Calu3 (cell line): Measurements from ENCODE around the gene KIF25. TPM values are rescaled to one million over a fixed set of nuclear protein-coding genes. Genes with fewer than 3 reads are reported as not detected.

Source experiments
- BruUV-seq: library from RNA; stranded (reverse); fragments of 400-500 nt; replicated peaks from 2 replicates; lab custom pipeline; 2021; lab: Mats Ljungman, UMichigan
- CTCF ChIA-PET: fragments of 300-600 bp; sonication (Branson Sonifier 250); formaldehyde crosslinking; loops from one replicate; lab custom pipeline; 2022; ENCODE audit warnings: antibody characterized with exemption; lab: Charles Lee
- DNase-seq: peaks from one replicate; pipeline ENCODE4 v3.0.0; 2022
- H3K27ac Mint-ChIP-seq: one replicate; pipeline ENCODE4 v1.8.0; 2022; ENCODE audit warnings: mixed read lengths; ENCODE audit not compliant: unreplicated experiment
- H3K27me3 Mint-ChIP-seq: one replicate; pipeline ENCODE4 v1.8.0; 2022; ENCODE audit warnings: mixed read lengths; ENCODE audit not compliant: unreplicated experiment
- H3K36me3 Mint-ChIP-seq: one replicate; pipeline ENCODE4 v1.8.0; 2022; ENCODE audit warnings: mild to moderate bottlenecking, moderate library complexity, mixed read lengths; ENCODE audit not compliant: insufficient read depth, unreplicated experiment
- H3K4me1 Mint-ChIP-seq: one replicate; pipeline ENCODE4 v1.8.0; 2022; ENCODE audit warnings: mild to moderate bottlenecking, low read depth, mixed read lengths; ENCODE audit not compliant: unreplicated experiment
- H3K4me3 Mint-ChIP-seq: one replicate; pipeline ENCODE4 v1.8.0; 2022; ENCODE audit warnings: mild to moderate bottlenecking, low read depth, moderate library complexity, mixed read lengths; ENCODE audit not compliant: unreplicated experiment
- H3K9me3 Mint-ChIP-seq: one replicate; pipeline ENCODE4 v1.8.0; 2022; ENCODE audit warnings: low read depth, mixed read lengths; ENCODE audit not compliant: unreplicated experiment
- intact Hi-C: fragments of 100-400 bp; cut with micrococcal nuclease; formaldehyde crosslinking; loops from one replicate; pipeline ENCODE4 v1.10.0; 2022; ENCODE audit not compliant: unreplicated experiment
- total RNA-seq: library from RNA; stranded (reverse); gene quantifications from 2 replicates; pipeline ENCODE4 v1.2.3, GENCODE V29; 2022
- TF ChIP-seq, protein P1 (sequence below): fragments of 200-600 bp; IDR thresholded peaks from one replicate; pipeline ENCODE4 v1.8.0; 2022; ENCODE audit warnings: antibody characterized with exemption; ENCODE audit not compliant: unreplicated experiment

The KIF25 gene
- total RNA-seq, 1 experiment from 2014 or later: not detected

DNA sequence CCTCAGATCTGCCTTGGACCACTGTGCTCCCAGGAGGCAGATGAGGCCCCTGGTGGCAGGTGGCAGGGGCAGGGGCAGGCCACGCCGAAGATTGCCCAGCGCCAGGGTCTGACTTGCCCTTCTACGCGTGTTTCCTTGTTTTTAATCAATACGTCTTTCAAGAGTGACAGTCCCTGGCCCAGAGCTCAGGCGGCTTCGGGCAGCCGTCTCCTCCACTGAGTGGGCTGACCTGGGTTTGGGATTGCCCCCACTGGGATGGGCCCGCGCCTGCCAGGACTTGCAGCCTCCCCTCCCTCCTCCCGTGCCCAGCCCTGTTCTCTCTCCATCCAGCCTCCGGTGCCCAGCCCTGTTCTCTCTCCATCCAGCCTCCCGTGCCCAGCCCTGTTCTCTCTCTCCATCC is 60.4 kb downstream of the KIF25 start:
- TF ChIP-seq, protein P1, sequence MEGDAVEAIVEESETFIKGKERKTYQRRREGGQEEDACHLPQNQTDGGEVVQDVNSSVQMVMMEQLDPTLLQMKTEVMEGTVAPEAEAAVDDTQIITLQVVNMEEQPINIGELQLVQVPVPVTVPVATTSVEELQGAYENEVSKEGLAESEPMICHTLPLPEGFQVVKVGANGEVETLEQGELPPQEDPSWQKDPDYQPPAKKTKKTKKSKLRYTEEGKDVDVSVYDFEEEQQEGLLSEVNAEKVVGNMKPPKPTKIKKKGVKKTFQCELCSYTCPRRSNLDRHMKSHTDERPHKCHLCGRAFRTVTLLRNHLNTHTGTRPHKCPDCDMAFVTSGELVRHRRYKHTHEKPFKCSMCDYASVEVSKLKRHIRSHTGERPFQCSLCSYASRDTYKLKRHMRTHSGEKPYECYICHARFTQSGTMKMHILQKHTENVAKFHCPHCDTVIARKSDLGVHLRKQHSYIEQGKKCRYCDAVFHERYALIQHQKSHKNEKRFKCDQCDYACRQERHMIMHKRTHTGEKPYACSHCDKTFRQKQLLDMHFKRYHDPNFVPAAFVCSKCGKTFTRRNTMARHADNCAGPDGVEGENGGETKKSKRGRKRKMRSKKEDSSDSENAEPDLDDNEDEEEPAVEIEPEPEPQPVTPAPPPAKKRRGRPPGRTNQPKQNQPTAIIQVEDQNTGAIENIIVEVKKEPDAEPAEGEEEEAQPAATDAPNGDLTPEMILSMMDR: no peak
- peaks cover 42% of the 10 kb centered on the region for H3K27me3 Mint-ChIP-seq
- CTCF ChIA-PET: interaction anchor here (0.9 kb wide), 1 partner anchor 34 kb away, joined by 3 read pairs; no protein-coding TSS in a partner anchor
- BruUV-seq: no TSS peak
- no peak overlapping the region for H3K27ac Mint-ChIP-seq
- H3K4me1 Mint-ChIP-seq: peaks cover 11% of the 10 kb centered on the region
- DNase-seq: no peak
- intact Hi-C loops: no loop called here
- H3K4me3 Mint-ChIP-seq: no peak overlapping the region
- no peaks in the 10 kb centered on the region for H3K9me3 Mint-ChIP-seq
- no peaks in the 10 kb centered on the region for H3K36me3 Mint-ChIP-seq

DNA sequence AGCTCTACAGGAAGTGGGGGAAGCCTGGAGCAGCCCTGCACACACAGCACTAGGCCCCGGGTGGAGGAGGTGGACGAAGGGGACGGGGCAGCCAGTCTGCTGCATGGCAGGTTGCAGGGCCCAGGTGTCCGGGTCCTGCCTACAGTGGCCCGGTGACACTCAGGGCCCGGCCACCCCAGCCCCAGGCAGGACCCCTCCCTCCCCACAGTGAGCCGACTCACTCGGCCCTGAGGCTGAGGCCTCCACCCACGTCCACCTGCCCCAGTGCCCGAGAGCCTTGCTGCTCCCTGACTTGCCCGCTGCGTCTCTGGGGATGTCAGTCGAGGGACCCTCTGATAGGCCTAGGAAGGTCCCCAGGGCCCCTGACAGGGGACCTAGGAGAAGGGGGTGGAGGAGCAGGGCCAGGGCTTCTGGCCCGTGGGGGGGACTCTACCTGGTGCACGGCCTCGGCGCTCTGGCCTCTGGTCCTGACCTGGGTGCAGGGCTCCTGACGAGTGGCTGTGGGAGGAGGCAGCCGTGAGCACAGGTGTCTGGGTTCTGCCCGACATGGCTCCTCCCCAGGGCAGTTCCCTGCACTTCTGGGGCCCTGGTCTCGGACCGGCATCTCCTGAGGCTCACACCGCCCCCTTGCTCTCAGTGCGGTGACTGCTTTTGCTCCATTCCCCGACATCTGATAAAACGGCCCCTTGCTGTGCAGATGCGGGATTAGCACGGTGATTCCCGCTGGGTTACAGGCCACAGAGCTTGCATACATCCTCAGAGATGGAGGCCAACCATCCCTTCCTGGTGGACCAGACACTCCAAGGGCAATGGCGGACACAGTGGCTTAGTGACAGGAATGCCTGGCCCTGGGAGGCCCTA is 61.5 kb downstream of the KIF25 start:
- Mint-ChIP-seq H3K27me3 (peaks cover 46% of the 10 kb centered on the region), H3K27ac (no peak overlapping the region), H3K36me3 (no peaks in the 10 kb centered on the region), H3K4me3 (no peak overlapping the region), H3K9me3 (no peaks in the 10 kb centered on the region), H3K4me1 (peaks cover 11% of the 10 kb centered on the region)
- no TSS peak for BruUV-seq
- TF ChIP-seq, protein P1: no peak
- intact Hi-C loops: no loop called here
- no peak for DNase-seq
- CTCF ChIA-PET: interaction anchor here (0.5 to 0.9 kb wide), 2 partner anchors 9 to 35 kb away, joined by 3 to 4 read pairs; no protein-coding TSS in a partner anchor

DNA sequence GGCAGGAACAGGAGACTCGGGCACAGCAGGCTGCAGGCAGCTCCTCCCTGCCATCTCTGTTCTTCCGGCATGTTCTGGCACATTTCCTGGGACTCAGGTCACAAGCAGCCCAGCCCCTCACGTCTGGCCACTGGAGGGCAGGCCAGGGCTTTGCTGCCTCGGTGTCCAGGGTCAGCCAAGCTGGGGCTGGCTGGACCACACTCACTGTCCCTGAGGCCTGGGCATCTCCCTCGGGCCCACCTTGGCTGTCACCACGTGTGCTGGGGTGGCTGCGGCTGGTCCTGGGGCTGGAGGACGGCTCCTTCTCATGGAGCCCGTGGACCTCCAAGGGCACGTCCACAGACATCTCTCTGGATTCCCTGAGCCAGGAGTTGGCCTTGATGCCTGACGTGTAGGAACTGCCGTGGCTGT is 63.1 kb downstream of the KIF25 start:
- Mint-ChIP-seq H3K4me3 (no peak overlapping the region), H3K4me1 (peaks cover 11% of the 10 kb centered on the region), H3K27me3 (peaks cover 51% of the 10 kb centered on the region), H3K9me3 (no peaks in the 10 kb centered on the region), H3K27ac (no peak overlapping the region), H3K36me3 (no peaks in the 10 kb centered on the region)
- intact Hi-C loops: loop anchor here (10.0 kb wide), 1 partner anchor 74 kb away; no protein-coding TSS in a partner anchor
- TF ChIP-seq, protein P1: no peak
- peak; percentile 63 for DNase-seq
- CTCF ChIA-PET: interaction anchor here (1.0 to 1.7 kb wide), 2 partner anchors 11 to 73 kb away, joined by 3 to 4 read pairs; no protein-coding TSS in a partner anchor
- BruUV-seq: no TSS peak

DNA sequence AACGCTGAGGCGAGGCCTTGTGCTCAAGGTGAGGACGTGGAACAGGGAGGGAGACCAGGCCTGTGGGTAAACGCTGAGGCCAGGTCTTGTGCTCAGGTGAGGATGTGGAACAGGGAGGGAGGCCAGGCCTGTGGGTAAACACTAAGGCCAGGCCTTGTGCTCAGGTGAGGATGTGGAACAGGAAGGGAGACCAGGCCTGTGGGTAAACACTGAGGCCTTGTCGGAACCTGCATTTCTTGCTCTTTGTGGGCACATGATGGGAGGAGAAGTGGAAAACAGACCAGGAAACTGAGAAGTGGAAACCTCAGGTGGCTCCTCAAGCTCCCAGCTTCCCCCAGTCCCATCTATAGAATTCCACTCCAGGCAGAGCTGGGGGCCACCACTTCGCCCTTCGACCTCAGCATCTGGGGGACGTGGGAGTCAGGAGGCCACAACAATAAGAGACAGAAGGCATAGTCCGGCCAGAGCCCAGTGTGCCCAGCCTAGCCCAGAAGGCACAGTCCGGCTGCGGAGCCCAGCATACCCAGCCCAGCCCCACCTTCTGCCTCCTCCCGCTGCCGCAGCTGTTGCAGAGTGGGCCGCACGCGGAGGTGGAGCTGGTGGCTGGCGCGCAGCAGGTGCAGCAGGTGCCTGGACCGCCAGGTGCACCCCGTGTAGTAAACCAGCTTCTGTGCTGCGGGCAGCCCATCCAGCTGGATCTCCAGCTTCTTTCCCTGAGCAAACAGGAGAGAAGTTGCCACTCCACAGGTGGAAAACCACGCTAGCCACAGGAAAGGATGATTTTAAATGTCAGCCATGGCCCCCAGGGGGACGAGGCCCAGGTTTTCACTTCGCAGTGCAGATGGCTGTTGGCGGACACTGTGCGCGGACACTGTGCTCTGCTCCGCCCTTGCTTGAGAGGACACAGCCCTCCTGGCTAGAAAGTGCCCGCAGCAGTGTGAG is 64.1 kb downstream of the KIF25 start:
- H3K27me3 Mint-ChIP-seq: peaks cover 51% of the 10 kb centered on the region
- CTCF ChIA-PET: interaction anchor here (1.0 to 1.7 kb wide), 2 partner anchors 10 to 72 kb away, joined by 3 to 4 read pairs; no protein-coding TSS in a partner anchor
- BruUV-seq: no TSS peak
- TF ChIP-seq, protein P1: no peak
- H3K27ac Mint-ChIP-seq: no peak overlapping the region
- H3K9me3 Mint-ChIP-seq: no peaks in the 10 kb centered on the region
- no peaks in the 10 kb centered on the region for H3K36me3 Mint-ChIP-seq
- no peak for DNase-seq
- intact Hi-C loops: loop anchor here (10.0 kb wide), 1 partner anchor 73 kb away; no protein-coding TSS in a partner anchor
- H3K4me3 Mint-ChIP-seq: no peak overlapping the region
- H3K4me1 Mint-ChIP-seq: peaks cover 11% of the 10 kb centered on the region
